Stimulated activated CD4-positive, alpha-beta T cell treated with anti-CD3 and anti-CD28 coated beads, Interleukin-4, amount 100 ng/mL, for 48 hours (primary cell): ENCODE measurements around the gene FOXA1.

Experiments used
- DNase-seq, 2 donors: peaks; one replicate each; pipeline ENCODE4 v3.0.0-alpha.2; 2020; ENCODE audit warnings: low read depth in 2 of 2

Gene FOXA1

DNA sequence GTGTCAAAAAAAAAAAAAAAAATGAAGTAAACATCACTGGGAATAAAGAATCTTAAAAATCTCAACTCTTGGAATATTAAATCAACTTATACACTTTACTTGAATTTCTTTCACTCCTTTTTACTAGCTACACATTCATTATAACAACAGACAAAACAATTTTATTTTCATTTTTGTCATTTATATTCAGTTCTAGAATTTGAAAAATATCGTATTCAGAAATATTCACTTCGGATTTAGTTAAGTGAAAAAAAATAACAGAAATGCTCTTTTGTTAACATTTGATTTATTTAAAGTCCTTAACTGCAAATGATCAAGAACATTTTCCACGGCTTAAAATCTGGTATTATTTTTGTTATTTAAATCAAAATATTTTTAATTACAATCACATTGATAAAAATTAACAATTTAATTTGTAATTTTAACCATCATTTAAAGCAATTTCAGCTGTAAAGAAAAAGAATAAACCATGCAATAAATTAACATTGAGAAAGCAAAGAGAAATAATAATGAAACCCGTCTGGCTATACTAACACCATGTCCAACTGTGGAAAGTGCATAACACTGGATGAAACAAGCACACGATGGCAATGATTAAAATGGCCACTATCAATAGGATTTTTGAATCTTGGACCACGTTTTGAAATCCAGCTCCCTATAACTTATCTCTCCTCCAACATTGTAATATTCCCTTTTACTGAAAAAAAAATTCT is 5.2 kb downstream of the FOXA1 start:
- no peak for DNase-seq

DNA sequence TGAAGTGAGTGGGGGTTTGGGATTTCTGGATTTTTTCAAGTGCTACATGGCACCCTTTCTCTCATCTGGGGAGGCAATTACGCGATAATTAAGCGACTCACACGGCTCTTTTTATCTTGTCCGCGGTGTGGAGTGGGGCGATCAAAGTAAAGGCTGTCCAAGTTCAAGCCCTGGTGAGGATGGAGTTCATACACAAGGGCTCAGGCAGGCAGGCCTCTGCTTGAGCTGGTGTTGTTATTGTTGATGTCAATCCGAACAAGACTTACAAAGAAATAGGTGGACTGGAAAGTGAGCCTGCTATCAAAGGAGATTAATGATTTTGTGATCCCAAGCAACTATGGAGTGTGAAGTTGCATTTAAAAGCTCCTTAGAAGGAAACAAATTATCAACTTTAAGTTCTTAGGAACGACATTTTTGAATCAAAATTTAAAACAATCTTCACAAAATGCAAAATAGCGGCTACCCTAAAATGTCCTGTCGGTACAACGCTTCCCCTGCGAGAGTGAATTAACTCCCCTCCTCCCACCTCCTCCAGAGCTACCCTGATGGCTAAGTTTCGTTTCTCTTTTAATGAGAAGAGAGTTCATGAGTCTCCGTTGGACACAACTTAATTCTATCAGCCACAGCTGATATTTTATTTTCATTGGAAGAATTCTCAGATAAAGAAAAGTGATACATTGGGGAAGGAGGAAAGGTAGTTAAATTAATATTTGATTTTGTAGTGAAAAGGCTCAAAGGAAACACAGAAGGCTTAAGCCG is 5.9 kb downstream of the FOXA1 start:
- no peak for DNase-seq

DNA sequence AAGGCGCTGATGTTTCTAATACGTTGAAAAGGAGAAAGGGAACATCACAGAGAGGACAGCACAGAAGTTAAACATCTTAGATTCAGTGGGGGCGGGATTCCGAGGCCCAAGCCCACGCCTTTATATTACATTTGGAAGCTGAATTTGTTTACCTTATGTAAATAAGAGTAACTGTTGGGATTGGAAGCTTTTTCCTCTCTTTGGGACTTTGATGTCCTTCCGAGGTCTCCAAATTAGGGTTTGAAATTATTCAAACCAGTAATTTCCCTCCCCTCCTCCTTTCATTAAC is 6.4 kb downstream of the FOXA1 start:
- DNase-seq, result no peak

DNA sequence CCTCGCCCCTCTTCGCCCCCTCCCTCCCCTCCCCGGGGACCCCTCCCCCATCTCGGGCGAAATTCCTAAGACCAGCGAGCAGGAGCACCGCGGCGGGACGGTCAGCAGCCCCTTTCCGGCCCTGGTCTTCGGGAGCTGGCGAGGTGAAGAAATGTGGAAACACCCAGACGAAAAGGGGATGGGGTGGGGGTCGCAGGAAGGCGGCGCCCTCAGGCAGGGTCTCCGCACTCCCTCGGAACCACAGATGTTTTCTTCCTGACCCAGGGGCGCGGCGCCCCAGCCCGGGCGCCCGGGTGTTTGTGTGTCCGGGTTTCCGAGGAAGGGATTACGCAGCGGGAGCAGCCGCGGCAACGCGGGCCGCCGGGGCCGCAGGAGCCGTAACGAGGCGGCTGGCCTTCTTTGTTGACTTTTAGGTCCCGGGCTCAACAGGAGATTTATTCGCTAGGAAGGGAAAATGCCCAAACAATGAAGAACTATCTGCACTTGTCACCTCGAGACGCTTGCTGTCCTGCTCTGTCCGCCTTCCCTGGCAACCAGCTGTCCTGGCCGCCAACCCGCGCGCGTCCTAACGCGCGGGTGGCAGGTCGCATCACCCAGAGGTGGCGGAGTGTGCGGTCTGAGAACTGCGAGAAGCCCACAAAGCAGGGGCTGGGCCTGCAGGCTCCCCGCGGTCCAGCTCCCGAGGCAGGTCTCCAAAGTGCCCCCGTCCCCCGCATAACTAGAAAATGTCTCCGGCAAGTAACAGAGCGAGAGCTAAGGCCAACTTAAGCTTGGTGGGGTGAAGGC is 7.0 kb downstream of the FOXA1 start:
- no peak for DNase-seq

DNA sequence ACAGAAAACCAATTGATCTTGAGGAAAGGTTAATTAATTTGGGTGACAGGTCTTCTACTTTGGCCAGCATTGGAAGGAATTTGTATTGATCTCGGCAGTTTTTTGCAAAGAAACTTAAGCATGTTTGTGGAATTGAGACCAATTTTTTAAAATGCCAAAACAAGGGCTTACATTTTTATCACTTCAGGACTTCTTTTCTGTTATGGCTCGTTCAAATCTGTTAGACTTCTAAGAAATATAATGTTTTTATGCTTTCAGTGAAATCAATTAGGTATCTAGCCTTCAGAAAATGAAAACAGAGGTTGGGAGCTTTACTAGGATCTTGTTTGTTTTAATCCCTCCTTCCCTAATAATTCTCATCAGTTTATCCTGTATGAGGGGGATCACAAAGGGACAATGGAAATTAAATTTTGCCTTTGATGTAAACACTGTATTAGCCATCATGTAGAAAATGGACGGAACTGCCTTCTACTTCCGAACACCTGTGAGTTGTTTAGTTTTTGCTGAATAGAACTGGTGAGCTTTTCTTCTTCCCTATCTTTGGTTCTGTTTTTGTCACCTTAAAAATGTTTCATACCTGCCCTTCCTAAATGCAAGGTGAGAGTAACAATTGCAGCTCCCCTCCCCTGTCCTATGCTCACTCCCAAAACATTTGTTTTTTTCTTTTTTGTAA is 7.8 kb downstream of the FOXA1 start:
- no peak for DNase-seq

DNA sequence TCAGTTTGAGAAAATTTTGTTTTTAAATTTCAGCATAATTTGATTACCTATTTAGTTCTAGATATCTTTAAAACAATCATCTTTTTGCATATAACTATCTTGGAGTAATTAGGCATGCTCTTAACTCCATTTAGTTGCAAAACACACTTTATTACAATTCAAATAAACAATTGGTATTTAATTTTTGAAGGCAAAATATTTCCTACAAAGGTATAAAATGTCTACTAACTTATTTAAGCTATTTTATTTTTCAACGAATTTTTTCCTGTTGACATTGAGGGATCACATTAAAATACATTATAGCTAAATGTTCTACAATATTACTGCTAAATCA is 8.3 kb downstream of the FOXA1 start:
- no peak for DNase-seq

DNA sequence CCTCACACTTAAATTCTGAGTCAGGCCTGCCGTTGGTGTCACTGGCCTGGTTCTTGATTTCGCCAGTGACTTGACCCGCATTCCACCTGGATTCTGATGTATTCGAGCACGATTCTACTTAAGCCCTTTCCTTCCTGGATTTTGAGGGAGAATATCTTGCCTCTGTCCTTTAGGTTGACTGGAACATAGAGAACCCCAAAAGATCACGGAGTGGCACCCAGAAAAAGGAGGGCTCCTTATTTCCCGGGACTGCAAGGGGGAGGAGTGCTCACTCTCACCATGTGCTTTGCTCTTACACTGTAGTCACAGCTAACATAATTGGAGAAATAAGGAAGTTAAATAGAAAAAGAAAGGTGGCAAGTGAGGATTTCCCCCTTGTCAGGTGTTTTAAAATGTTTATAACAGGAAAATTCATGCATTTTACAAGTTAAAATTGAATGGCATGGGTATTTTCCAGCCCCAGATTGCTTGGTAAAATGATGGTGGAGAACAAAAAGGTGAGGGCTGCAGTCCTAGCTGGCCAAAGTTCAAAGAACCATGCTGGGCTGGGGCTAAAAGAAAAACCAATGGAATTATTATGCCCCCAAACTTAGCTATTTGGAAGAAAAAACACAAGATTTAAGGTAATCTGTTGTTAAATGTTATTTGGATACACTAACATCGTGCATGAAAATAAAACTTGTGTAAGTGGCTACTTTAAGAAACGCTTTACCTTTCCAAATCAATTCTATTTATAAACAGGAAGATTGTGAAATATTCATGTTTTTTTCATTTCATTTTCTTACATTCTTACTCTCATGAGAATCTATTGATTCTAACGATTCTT is 8.9 kb downstream of the FOXA1 start:
- DNase-seq, result no peak

DNA sequence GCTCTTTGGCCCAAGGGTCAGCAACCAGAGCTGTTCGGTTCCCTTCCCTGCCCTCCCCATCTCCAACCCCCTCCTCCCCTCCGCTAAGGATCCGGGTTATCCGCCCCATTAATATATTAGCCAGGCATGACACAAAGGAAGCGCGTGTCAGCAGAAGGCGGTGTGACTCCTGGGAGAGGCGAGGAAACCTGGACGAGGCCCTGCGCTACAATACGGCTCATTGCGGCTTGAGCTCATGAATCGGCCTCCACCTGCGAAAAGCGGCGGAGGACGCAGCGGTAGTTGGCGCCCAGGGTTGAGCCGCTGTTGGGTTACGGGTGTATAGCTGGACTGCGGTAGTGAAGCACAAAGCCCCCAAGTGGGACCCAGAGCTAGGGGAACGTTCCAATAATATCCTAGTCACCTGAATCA is 9.9 kb downstream of the FOXA1 start:
- DNase-seq, result no peak

DNA sequence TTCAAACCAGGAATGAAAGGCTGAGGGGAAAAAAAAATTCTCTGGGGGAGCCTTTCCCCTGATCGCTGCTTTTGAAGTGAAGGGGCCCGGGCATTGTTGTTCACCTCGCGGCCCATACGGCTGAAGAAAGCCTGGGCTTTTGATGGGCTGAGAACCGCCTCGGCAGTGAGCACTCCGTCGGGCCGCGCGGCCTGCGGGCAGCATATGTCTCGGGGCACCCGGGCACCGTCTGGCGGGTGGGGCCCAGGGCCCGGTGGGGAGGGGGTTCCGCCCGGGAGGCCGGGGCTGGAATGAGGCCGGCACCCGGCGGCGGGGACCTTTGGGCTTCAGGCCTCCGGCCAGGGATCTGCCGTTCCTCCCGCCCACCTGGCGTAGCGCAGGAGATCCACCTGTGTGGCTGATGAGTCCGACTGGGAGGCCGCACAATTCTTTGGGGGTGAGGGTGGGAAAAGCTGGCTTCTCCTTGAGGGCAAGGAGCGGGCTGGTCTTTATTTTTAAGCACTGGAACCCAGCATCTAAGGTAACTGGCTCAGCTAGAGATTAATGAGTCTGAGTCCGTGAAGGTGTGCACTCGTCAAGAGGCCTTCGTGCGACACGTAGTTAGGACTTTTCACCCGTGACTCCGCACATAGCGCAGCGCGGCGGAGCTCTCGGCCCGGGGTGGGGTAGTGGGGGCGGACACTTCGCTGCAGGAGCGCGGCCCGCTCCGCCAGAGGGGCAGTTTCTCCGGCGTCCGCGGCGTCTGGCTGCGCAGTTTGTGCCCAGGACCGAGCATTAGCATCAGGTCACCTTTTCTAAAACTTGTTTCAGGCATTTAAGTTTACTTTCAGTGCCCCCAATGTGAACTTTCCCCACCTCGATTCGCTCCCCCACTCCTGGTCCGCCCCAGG is 10.6 kb downstream of the FOXA1 start:
- no peak for DNase-seq

DNA sequence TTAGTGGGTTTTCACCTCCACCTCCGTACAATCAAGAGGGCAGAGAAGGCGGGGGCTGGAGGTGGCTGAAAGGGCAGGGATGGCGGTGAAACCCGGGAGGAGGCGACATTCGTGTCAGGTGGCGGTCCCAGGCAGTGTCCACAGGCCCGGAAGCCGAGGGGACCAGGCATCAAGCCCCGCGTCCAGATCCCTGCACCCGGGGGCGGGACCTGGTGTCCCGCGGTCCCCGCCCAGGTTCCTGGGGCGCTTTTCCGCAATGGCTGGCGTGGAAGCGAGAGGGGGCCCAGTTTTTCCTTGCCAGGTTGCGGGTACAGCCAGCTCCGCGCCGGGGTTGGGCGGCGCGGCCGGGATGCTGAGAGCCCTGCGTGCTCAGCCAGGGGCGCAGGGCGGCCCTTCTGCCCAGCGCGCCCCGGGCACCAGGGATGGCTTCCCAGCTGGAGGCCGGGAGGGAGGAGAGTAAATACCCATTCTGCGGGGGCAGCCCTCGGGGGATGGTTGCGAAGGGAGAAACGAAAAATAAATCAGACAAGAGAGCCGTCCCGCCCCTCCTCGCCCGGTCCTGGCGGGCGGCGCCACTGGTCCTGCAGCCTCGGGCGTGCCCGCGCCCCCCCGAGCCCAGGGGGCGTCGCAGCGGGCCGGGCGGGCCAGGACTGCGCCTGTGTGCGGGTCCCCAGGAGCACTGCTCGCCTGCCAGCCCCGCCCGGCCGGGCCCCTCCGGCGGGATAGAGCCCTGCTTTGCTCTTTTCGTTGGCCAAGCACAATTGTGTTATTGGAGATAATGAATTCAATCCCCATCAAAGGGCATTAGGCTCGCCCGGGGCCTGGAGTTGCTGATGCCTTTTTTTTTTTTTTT is 11.5 kb downstream of the FOXA1 start:
- DNase-seq, result no peak

DNA sequence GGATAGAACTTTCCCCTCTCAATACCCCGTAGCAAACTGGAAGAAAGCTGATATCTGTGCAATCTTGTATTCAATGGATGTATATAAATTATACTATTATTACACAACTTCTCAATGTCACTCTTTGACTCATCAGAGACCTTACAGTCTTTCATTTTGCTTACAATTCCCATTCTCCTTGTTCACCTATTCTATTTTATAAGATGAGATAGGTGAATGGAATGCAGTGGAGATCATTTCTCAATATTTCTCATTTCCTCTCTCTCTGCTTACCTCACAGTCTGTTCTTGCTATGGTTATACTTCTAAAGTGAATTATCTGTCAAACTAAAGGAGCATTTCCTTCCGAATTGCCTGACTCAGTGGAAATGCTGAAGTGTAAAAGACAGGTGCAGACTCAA is 14.9 kb downstream of the FOXA1 start:
- no peak for DNase-seq

DNA sequence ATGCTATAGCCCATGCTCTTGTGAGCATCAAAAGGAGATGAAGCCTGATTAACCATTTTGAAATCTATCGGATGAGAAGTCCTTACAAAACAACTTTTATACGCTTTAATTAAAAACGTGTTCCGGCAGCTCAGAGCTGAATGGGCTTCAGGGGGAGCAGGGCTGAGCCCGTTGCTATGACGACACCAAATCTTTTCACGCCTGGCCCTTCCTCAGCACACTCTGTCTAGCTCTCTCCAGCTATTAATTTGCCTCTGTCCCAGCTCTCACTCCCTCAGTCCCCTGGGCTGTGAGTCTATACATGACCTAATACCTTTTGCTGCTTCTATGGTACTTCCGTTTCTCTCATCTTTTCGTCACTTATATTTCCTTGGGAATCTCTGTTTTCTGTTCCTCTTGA is 15.8 kb downstream of the FOXA1 start:
- no peak for DNase-seq

DNA sequence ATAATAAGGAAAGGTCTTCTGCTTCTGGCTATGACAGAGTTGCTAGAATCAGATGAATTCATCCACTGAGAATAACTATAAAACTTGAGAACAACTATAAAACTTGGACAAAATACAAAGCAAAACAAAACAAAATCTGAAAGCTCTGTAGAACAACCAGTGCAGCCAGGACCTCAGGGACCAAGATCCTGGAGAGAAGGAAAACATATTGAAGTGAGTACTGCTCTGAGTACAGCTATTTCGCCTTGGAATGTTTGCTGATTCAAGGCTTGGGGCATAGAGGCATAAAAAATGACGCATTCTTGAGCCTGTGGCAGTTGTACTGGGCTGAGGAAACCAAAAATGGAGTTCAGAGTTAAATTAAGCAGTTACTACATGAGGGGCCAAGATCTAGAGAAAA is 21.7 kb downstream of the FOXA1 start:
- DNase-seq, result no peak

DNA sequence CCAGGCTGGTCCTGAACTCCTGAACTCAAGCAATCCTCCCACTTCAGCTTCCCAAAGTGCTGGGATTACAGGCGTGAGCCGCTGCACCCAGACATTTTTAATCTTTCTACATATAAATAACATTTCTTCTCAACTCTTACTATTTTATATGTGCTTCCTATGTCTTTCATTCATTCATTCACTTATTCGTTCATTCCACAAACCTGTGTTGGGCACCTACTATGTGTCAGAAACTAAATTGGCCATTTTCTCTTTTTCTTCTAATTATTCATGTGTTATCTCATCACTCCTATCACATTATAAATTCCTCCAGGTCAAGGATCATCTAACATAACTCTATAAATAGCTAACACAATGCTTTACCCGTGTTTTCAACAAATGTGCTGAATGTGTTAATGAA is 23.7 kb downstream of the FOXA1 start:
- no peak for DNase-seq

DNA sequence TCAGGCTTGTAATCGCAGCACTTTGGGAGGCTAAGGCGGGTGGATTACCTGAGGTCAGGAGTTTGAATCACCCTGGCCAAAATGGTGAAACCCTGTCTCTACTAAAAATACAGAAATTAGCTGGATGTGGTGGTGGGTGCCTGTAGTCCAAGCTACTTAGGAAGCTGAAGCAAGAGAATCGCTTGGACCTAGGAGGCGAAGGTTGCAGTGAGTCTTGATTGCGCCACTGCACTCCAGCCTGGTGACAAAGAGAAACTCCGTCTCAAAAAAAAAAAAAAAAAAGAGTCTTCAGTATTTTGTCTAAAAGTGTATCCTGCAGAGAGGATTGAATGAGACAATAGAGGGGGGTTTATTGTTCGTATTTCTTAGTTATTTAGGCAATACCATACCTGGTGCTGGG is 25.3 kb downstream of the FOXA1 start:
- no peak for DNase-seq

DNA sequence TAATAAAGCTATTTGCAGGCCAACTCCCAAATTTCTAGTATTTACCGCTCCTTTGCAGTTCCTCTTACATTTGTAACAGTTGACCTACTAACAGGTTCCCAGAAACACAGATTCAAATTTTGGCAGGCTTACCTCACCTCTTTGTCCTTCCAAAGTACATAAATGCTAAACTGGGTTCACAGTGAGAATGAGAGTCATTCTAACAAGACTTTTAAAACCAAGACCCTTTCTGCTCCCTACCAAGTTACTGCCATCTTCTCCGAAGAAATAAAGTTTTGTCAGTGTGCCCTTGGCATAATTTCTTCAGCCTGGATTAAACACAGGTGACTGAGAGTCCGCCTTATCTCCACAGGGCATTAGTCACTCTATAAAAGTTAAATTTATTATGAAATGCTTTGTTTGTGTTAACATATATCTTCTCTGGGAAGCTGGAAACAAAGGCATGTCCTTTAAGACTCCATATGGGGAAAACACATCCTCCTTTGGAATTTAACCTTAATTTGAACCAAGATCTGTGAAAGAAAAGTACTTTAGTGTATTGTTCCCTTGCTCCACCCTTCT is 28.2 kb downstream of the FOXA1 start:
- no peak for DNase-seq

DNA sequence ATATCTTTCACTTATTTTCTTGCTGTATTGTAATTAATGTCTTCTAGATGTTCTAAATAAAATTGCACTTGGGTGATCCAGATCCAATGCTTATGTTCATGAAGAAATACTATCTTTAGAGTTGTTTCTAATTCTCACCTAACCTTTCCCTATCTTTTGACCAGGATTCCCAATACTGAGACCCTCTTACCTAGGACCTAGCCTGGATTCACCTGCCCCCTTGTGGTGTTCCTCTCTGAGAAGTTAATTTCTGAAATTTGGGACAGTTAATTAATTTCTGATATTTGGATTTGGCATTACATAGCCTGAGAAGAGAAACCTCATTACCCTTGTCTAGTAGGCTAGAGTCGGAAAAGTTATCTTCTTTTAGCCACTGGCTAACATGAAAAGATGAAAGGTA is 29.5 kb downstream of the FOXA1 start:
- no peak for DNase-seq

DNA sequence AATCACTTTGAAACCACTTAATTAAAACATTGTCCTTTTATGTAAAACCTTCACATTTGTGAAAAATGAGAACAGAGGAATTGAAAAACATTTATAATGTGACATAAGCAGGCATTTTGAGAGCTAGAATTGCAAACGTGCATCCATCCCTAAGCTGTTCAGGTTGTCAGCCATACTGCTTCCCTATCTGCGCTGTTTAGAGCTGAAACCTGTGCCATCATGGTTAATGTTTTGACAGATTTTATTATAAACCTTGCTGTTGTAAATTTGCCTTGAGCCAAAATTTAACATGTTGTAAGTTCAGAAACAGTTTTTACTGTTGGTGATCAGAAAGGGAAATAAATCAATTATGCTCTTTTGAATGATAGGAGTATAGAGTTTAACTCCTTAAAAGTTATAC is 31.9 kb downstream of the FOXA1 start:
- no peak for DNase-seq

DNA sequence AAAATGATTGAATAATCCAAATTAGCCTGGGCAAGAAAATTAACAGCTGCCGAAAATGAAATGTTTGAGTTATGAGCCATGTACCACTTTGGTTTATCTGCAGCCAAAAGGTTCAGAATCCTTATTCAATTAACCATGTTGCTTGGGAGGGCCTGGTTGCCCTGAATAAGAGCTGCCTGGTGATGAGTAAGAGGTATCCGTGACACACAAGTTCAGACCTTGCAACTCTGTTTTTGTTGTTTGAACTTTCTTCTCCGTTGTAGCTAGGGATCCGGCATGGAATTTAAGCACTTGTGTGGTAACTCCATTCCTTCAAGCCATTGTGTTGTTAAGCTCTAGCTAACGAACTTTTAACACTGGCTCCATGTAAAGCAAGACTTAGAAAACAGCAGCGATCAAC is 35.7 kb downstream of the FOXA1 start:
- DNase-seq, result no peak
